Cardiac septum (tissue), 1 donor: Measurements from ENCODE around the gene TRABD2B. TPM values are rescaled to one million over a fixed set of nuclear protein-coding genes. Genes with fewer than 3 reads are reported as not detected.

Source experiments
- DNase-seq: peaks from one replicate; pipeline ENCODE4 v3.0.0-alpha.2; 2020; ENCODE audit warnings: low spot score
- intact Hi-C: fragments of 100-400 bp; cut with DNase I; formaldehyde crosslinking; loops from one replicate; pipeline ENCODE4 v1.14.0; 2022
- total RNA-seq: library from RNA; stranded (reverse); fragmentation: NEBNext Ultra II Directional; extraction: Animal tissue kit (Norgen Biotek cat#: 25700); gene quantifications from one replicate; pipeline ENCODE4 v1.2.1, GENCODE V29; 2021
- donor health status: DM: no; HTN: no; CAD: no.

The TRABD2B gene
- total RNA-seq, 1 donor from 2014 or later: 3.4 TPM

DNA sequence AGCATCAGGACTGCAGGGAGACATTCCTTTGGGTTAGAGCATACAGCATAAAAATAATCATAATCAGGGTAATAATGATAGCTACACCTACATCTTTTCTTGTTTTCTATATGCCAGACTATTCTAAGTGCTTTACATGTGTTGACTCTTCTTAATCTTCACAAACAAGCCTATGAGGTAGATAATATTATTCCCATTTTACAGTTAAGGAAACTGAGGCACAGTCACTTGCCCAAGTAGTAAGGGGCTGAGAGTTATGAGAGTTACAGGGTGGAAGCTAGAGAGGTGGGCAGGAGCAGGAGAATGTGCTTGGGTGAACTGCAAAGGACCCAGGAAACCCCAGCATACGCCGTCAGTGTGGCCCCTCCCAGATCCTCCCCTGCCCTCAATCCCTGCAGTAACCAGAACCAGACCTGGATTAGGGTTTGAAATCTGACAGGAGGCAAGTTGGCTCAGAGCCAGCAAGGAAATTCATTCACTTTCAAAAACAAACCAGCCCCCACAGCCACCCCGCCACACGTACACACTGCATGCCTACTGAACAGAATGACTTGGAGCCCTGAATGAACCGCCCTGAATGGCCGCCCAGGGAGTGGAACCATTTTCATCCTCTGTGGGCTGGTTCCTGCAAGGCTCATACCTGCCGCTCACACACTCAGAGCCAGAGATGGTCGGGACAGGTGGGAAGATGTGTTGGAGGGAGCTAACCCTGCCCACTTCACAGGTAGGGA, 126.1 kb downstream of the TRABD2B start:
- peak; percentile 54 for DNase-seq
- intact Hi-C loops: no loop called here

DNA sequence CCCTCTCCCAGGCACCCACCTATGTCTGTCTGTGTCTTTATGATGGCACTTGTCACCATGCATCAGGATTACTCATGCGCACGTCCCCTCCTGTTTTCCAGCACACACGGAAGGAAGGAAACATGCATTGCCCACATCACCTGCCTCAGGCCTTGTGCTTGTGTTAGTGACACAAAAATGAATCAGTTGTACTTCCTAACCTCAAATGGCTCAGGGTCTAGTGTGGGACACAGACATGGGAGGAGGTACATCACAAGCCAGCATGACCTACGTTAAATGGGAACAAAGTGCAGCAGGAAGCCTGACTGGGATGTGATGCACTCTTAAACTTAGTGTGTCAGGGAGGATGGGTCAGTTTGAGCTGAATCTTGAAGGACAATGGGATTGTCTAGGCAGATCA, 126.7 kb downstream of the TRABD2B start:
- intact Hi-C loops: no loop called here
- peak; percentile 24 for DNase-seq

DNA sequence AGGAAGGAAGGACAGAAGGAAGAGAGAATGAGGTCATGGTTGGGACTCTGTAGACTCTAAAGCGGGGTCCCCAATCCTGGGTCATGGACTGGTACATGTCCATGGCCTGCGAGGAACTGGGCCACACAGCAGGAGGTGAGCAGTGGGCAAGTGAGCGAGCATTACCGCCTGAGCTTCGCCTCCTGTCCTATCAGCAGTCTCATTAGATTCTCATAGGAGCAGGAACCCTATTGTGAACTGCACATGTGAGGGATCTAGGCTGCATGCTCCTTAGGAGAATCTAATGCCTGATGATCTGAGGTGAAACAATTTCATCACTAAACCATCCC, 128.9 kb downstream of the TRABD2B start:
- DNase-seq: no peak
- intact Hi-C loops: no loop called here

DNA sequence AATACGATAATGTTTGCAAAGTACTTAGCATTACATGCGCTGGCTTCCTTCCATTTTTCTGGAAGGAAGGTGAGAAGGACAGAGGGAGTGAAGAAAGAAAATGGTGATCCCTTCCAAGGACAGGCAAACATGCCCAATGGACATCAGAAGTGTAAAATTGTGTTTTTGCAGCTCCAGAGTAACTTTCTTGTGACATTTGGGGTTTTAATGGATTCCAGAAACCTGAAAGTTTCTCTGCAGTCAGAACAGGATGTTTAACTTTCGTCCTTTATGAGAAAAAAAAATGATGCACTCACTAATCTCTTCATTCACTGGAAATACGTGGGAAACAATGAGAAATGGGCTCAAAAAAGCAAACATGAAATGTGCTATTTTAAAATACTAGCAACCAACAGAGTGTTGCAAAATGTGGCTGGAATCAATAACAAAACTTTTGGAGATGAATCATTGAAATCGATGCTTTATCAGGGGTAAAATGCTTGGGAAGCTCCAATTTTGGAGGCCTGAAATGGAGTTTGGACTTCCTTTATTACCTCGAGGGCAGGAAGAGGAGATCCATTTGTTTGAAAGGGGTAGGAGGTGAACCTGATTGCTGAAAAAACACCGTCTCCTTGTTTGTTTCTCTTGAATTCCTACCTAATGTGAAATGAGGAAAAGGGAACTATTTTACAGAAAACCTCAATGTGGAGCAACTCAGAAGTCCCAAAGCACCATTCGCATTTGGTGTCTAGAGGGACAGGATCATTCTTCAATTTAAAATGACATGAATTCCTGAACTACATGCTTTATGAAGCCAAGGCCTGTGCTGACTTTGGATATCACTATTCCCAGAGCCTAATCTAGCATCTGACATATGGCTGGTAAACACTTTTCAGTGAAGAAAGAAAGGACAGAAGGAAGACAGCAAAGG, 129.5 kb downstream of the TRABD2B start:
- intact Hi-C loops: no loop called here
- DNase-seq: no peak

DNA sequence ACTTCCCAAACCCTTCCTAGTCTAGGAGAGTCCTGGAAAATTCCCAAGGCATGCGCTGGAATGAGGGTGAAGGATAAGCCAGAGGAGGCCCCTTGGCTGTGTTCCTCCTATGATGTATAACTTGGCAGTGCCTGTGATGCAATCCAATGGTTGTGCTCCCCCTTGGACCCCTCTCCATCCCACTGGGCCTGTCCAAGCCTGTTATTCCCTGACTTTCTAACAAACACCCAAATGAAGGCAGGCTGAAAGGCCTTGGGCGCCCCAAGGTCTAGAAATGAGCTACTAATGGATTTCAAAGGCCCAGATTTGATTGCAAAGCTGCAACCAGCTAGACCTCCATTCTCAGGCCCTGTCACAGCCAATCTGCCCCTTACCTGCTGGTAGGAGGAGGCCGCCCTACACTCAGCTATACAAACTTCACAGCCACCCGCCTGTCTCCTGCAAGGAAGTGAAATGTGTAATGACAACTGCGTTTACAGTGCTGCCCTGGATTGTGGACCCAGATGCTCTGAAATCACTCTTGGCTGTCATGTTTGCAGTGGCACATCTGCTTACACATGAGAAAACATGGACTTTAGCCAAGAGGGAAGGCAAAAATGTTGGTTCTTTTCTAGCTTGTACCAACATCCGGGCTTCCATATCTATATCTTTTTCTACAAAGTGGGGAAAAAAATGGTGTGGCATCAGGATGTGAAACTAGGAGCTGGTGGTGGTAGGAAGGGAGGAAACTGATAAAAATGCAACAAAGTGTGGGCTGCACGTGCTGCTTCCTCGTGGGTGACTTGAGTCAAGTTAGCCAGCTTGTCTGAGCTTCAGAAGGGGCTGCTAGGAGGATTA, 130.4 kb downstream of the TRABD2B start:
- intact Hi-C loops: no loop called here
- DNase-seq: no peak

DNA sequence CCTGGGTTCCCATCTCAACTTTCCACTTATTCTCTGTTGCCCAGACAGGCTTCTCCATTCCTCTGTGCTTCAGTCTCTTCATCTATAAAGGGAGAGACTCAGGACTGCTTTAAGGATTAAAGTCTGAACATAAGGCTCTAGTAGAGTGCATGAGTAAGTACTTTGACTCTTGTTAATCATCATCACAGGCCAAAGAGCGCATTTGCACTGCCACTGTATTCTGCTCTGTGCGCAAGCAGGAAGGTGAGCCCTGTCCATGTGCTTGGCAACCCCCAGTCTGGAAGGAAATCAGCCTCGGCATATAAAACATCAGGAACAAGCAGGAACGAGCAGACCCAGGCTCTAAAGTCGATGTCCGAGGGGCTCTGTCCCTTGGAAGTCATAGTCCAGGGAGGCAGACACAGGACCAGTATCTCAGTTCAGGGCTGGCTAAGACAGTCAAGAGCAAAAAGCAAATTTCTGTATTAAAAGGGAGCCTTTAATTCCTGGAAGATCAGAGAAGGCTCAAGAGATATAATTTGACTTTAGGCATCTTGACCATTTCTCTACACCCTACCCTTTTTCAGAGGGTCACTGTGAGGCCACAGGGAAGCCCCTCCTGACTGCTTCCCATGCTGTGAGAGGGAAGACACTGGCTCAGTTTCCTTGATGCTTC, 131.2 kb downstream of the TRABD2B start:
- DNase-seq: no peak
- intact Hi-C loops: no loop called here

DNA sequence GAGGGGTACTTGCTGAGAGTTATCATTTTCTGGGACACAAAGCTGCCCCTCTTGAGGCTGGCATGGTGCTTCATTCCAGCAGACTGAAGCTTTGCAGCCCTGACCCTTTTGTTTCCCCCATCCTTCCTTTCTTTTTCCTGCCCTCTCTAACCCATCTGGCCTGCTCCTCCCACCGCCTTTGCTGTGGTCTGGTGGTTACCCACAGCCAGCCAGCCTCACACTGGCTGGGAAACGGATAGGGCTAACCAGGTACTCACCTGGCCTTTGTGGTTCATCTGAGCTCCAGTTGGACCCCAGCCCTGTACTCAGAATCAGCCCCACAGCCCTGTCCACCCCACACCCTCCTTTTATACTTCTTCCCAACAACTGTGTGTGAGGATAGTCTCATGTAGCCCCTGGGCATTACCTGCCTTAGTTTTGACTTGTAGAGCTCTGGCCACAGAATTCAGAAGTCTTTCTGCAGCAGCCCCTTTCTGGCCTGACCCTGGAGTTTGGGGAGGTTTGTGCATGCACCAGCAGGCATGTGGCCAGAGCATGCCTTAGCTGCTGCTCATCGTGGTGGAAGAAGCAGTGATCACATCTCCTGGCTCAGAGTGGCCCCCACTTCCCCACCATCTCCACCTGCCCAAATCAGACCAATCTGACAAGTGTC, 138.0 kb downstream of the TRABD2B start:
- DNase-seq: no peak
- intact Hi-C loops: no loop called here

DNA sequence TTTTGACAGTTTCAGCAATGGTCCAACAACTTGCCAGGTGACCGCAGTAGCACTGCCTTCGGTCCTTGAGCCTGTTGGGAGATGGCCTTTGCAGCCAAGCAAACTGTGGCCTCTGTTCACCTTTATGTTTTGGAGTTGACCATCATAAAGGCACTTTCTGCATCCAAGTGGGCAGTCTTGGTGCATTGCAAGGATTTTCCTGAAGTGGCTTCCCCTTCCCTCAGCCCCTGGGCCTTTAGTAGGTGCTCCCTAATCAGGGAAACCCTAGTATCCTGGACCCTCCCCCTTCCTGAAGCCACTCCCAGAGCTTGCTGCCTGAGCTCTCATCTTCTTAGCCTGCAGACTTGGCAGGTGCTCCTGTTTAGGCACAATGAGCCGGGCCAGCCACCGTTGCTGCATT, 140.2 kb downstream of the TRABD2B start:
- no peak for DNase-seq
- intact Hi-C loops: no loop called here

DNA sequence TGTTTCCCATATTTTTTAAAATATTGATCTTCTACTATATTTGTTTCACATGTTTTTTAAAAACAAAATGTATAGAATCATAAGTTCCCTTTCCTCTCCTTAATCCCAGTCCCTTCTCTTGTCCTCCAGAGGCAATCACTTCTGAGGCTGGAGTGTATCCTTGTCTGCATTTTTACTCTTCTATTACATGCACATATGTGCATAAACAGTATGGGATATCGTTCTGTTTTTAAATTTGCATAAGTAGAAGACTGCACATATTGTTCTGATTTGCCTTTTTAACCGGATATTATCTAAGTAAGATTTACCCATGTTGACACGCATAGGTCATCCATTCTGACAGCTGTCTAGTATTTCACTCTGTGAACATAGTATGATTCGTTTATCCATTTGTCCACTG, 142.0 kb downstream of the TRABD2B start:
- intact Hi-C loops: no loop called here

DNA sequence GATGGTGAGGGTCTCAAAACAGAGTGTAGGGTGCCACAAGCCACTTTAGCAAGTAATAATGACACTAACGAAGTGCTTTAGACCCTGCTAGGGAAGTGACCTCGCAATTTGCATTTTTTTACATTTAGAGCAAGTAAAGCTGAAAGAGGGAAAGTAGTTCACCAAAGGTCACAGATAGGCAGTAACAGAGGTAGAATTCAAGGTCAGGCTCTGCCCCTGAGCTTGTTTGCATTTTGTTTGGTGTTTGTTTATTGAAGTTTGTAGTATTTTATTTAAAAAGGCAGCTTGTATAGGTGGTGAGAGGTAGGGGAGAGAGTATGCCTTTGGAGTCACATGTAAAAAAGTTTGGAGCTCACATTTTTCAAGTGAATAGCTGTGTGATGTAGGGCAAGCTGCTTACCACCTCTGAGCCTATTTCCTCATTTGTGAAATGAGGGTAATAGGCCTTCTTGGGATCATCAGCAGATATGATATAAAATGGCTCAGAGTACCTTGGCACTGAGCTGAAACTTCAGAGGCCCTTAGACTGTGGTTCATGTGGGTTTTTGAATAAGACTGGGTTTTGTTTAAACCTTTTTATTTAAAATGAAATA, 142.5 kb downstream of the TRABD2B start:
- intact Hi-C loops: no loop called here
- DNase-seq: no peak

More for the DNA sequence above, 142.0 kb downstream of the TRABD2B start:
- no peak for DNase-seq

DNA sequence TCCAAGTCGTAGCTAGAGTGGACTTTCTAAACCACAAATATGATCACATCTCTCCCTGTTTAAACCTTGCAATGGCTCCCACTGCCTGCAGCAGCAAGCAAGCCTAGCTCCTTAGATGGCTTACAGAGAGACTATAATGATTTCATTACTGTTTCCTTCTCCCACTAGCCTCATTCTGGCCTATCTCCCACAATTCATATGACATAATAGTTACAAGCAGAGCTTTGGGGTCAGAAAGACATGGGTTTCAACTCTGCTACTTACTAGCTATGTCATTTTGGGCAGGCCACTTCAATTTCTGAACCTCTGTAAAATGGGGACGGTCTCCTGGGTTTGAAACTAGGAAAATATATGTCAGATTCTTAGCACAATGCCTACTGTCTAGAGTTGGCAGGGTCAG, 143.3 kb downstream of the TRABD2B start:
- intact Hi-C loops: no loop called here

DNA sequence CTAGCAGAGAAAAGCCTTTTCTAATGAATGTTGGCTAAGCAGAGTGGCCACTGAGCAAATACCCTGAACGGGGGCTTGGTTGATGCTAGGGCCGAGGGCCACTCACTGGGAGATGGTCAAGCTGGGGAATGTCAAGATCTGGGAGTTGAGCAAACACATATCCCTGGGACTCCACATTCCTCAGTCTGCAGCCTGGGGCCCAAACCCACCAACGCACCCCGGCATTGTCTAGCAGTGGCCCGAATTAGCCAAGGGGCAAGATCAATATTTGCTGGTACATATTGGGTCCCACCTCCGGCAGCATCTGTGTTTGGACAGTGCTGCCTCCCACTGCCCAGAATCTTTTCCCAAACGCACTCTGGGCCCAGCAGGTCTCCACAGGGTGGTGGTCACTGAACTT, 144.1 kb downstream of the TRABD2B start:
- intact Hi-C loops: no loop called here

More for the DNA sequence above, 143.3 kb downstream of the TRABD2B start:
- DNase-seq: no peak

DNA sequence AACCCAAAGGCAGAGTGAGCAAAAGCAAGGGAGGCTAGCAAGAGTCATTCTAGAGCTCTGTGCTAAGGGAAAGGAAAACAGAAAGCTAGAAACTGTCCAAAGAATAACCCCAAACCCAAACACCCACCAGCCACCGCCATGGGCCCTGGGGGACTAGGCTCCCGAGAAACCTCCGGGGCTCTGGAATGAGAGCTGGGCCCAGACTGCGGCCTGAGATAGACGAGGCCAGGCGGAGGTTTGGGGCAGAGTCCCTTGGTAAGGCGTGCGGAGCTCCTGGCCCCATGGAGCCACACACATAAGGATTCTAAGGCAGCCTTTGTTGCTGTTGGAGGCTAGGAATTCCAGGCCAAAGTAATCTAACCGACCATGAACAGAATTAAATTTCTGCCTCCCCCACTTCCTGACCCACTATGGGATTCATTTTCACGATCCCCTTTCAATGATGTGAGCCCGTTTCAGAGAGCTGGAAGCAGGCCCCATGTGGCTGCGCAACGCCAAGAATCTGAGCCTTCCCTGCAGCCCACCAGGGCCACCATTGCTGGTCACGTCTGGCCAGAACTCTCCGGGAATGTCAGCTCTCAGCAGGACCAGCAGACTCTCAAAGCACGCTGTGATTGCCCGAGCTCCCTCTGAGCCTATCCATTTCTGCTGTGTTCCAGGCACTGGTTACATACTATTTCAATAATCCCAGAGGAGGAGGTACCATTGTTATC, 145.0 kb downstream of the TRABD2B start:
- intact Hi-C loops: no loop called here
- no peak for DNase-seq

More for the DNA sequence above, 144.1 kb downstream of the TRABD2B start:
- DNase-seq: no peak

DNA sequence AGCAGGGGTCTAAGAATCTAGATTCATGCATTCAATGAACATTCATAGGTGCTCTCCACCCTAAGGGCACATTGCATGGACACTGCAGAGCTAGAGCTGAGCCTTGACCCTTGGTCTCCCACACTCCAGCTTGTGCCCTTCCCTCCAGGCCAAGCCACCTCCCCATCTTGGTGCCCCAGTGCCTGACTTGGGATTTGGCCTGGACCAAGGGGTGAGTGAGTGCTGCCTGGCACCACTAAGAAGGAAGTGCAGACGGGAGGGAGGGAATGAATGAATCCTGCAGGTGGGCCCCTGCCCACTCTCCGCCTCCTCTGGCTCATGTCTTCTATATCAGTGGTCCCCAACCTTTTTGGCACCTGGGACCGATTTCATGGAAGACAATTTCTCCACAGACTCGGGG, 146.7 kb downstream of the TRABD2B start:
- intact Hi-C loops: no loop called here
- DNase-seq: no peak

DNA sequence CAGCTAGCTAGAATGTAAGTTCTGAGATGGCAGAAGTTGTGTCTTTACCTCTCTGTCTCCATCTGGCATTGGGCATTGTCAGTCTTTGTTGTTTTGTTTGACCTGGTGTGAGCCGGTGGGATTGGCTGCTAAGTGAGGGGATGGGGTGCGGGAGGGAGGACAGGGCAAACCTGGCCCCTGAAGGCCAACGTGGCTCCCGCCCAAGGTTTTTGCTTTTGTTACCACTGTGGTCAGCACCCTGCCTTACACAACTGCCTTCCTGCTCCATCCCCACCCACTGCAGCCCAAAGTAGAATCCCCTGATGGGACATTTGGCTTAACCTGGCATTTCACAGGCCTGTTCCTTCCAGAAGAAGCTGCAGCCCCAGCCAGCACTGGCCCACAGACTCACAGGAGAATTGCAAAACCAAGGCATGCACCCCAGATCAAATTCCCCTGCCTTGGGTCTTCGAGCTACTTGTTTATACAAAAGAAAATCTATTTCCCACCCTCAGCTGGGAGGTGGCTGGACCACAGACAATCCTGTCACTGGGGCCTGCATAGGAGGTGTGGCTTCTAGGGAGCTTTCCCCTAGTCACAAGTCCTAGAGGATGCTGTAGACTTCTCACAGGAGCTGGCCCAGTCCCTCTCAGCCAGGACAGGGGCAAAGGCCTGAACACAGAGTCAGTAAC, 147.5 kb downstream of the TRABD2B start:
- intact Hi-C loops: no loop called here
- DNase-seq: no peak

DNA sequence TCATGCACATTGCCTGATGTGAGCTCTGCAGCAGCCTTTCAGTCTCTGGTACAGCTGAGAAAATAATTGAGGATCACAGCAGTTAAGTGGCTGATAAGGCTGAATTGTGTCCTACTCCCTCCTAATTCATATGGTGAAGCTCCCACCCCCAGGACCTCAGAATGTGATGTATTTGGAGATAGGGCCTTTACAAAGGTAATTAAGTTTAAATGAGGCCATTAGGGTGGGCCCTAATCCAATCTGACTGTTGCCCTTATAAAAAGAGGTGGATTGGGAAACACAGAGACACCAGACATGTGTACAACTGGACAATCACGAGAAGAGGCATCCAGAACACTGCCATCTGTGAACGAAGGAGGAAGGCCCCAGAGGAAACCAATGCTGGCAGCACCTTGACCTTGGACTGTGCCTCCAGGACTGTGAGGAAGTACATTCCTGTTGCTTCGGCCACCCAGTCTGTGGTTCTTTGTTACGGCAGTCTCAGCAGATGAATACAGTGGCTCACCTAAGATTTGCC, 148.1 kb downstream of the TRABD2B start:
- intact Hi-C loops: no loop called here
- no peak for DNase-seq

DNA sequence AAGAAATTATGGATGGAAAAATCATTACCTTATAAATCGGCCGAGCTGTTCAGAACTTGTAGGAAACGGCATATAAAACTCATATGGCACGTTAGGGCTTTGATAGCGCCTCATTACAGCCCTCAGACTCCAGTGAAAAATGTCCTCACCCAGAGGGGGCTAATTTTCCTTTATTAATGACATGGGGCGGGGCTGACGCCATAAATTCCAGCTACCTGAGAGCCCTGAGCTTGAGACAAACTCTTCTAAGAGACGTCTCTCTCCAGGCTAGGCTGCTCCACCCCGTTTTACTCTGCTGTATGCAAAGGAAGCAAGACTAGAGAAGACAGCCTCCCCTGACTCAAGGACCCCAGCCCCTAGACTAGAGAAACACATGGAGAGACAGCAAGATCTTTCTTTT, 149.4 kb downstream of the TRABD2B start:
- intact Hi-C loops: no loop called here
- DNase-seq: no peak
